ENCODE data around the gene TENM3. TPM values are rescaled to one million over a fixed set of nuclear protein-coding genes. Genes with fewer than 3 reads are reported as not detected.

TENM3 gene
- total RNA-seq, 2 experiments from 2014 or later = not detected

GRCh38 chr4:182288534-182288933 lies 45.3 kb downstream of the TENM3 start:
- H3K27me3 Mint-ChIP-seq = no peaks in the 10 kb centered on the region
- no peak overlapping the region for H3K4me3 ChIP-seq (ENCODE audit: low read length)

GRCh38 chr4:182289809-182290208 lies 46.6 kb downstream of the TENM3 start:
- Mint-ChIP-seq H3K4me3 (no peak overlapping the region), H3K4me1 (ENCODE audit: low read depth) (no peaks in the 10 kb centered on the region), H3K27me3 (no peaks in the 10 kb centered on the region), H3K9me3 (peaks cover 8% of the 10 kb centered on the region), H3K27ac (no peak overlapping the region), H3K36me3 (ENCODE audit: low read depth) (no peaks in the 10 kb centered on the region)
- ChIA-PET CTCF (no interaction called here), POLR2A (no interaction called here)
- no peak for TF ChIP-seq CTCF (IDR thresholded peaks at IDR 0.05)
- intact Hi-C loops (cut with DNase I, micrococcal nuclease) = no loop called here
- H3K36me3 ChIP-seq (ENCODE audit: insufficient read depth, low read length) = no peaks in the 10 kb centered on the region
- H3K9me3 ChIP-seq (ENCODE audit: control insufficient read depth in 1 of 2, insufficient read depth in 1 of 2, low read length in 2 of 2) = peaks cover 0 to 35% of the 10 kb centered on the region in 2 experiments
- no peak overlapping the region for H3K27ac ChIP-seq (ENCODE audit: low read depth in 1 of 2, low read length in 2 of 2)
- H3K27me3 ChIP-seq (ENCODE audit: control insufficient read depth in 1 of 2, insufficient read depth in 2 of 2, low read length in 2 of 2) = no peaks in the 10 kb centered on the region
- no peak overlapping the region for H3K4me3 ChIP-seq (ENCODE audit: low read length)
- DNase-seq (no peak), ATAC-seq (ENCODE audit: poor library complexity) (no peak)
- no peaks in the 10 kb centered on the region for H3K4me1 ChIP-seq (ENCODE audit: insufficient read depth, low read length)

More at GRCh38 chr4:182288534-182288933, 45.3 kb downstream of the TENM3 start:
- H3K36me3 Mint-ChIP-seq (ENCODE audit: low read depth) = no peaks in the 10 kb centered on the region
- no peak for TF ChIP-seq CTCF (IDR thresholded peaks at IDR 0.05)
- no peak overlapping the region for H3K4me3 Mint-ChIP-seq
- CTCF ChIA-PET = no interaction called here
- DNase-seq = no peak
- Histone ChIP-seq H3K36me3 (ENCODE audit: insufficient read depth, low read length) (no peaks in the 10 kb centered on the region), H3K27me3 (ENCODE audit: control insufficient read depth in 1 of 2, insufficient read depth in 2 of 2, low read length in 2 of 2) (no peaks in the 10 kb centered on the region), H3K4me1 (ENCODE audit: insufficient read depth, low read length) (no peaks in the 10 kb centered on the region), H3K27ac (ENCODE audit: low read depth in 1 of 2, low read length in 2 of 2) (no peak overlapping the region), H3K9me3 (ENCODE audit: control insufficient read depth in 1 of 2, insufficient read depth in 1 of 2, low read length in 2 of 2) (peaks cover 0 to 35% of the 10 kb centered on the region in 2 experiments)
- POLR2A ChIA-PET = no interaction called here
- H3K27ac Mint-ChIP-seq = no peak overlapping the region
- no peaks in the 10 kb centered on the region for H3K4me1 Mint-ChIP-seq (ENCODE audit: low read depth)
- intact Hi-C loops (cut with DNase I, micrococcal nuclease) = no loop called here
- ATAC-seq (ENCODE audit: poor library complexity) = no peak
- H3K9me3 Mint-ChIP-seq = peaks cover 10% of the 10 kb centered on the region

GRCh38 chr4:182291175-182291574 lies 48.0 kb downstream of the TENM3 start:
- Mint-ChIP-seq H3K9me3 (peaks cover 7% of the 10 kb centered on the region), H3K4me3 (no peak overlapping the region), H3K27me3 (no peaks in the 10 kb centered on the region), H3K4me1 (ENCODE audit: low read depth) (no peaks in the 10 kb centered on the region), H3K36me3 (ENCODE audit: low read depth) (no peaks in the 10 kb centered on the region), H3K27ac (no peak overlapping the region)
- no peak for TF ChIP-seq CTCF (IDR thresholded peaks at IDR 0.05)
- H3K27me3 ChIP-seq (ENCODE audit: control insufficient read depth in 1 of 2, insufficient read depth in 2 of 2, low read length in 2 of 2) = no peaks in the 10 kb centered on the region
- H3K36me3 ChIP-seq (ENCODE audit: insufficient read depth, low read length) = no peaks in the 10 kb centered on the region
- intact Hi-C loops (cut with DNase I, micrococcal nuclease) = no loop called here
- ChIA-PET POLR2A (no interaction called here), CTCF (no interaction called here)
- H3K9me3 ChIP-seq (ENCODE audit: control insufficient read depth in 1 of 2, insufficient read depth in 1 of 2, low read length in 2 of 2) = peaks cover 0 to 35% of the 10 kb centered on the region in 2 experiments
- no peak overlapping the region for H3K27ac ChIP-seq (ENCODE audit: low read depth in 1 of 2, low read length in 2 of 2)
- DNase-seq (no peak), ATAC-seq (ENCODE audit: poor library complexity) (no peak)
- no peak overlapping the region for H3K4me3 ChIP-seq (ENCODE audit: low read length)
- H3K4me1 ChIP-seq (ENCODE audit: insufficient read depth, low read length) = no peaks in the 10 kb centered on the region
